ENCODE results near the gene ASIC5.

ASIC5 gene

GRCh38 chr4:155866177-155866576 is at the start of gene ASIC5:
TSS of gene ASIC5 (minus strand) at chr4:155866277. CDS start at chr4:155866226, 51 bp downstream.
- TF ChIP-seq CTCF (IDR thresholded peaks at IDR 0.05; ENCODE audit: insufficient read depth, low read length, missing control alignments) = no peak
- DNase-seq (ENCODE audit: low read depth, low spot score) = no peak
- CTCF ChIA-PET = interaction anchor here (1.2 kb wide), 1 partner anchor 87 kb away, joined by 4 read pairs; the partner anchor contains the start of gene CTSO
- no peak within 1 kb of the TSS for H3K4me3 ChIP-seq (ENCODE audit: low read depth, low read length)
- POLR2A ChIA-PET = no interaction called here

- DNase-seq (ENCODE audit: low read depth, low spot score) = no peak
- ChIA-PET CTCF (no interaction called here), POLR2A (no interaction called here)
- no peak overlapping the region for H3K4me3 ChIP-seq (ENCODE audit: low read depth, low read length)
- TF ChIP-seq CTCF (IDR thresholded peaks at IDR 0.05; ENCODE audit: insufficient read depth, low read length, missing control alignments) = no peak
These were observed 48.7 kb upstream of the ASIC5 start for GRCh38 chr4:155914782-155915181.

GRCh38 chr4:155911905-155912304 is 45.8 kb upstream of the ASIC5 start:
- POLR2A ChIA-PET = no interaction called here
- TF ChIP-seq CTCF (IDR thresholded peaks at IDR 0.05; ENCODE audit: insufficient read depth, low read length, missing control alignments) = no peak
- DNase-seq (ENCODE audit: low read depth, low spot score) = no peak
- H3K4me3 ChIP-seq (ENCODE audit: low read depth, low read length) = no peak overlapping the region
- CTCF ChIA-PET = no interaction called here

GRCh38 chr4:155909615-155910226 is 43.6 kb upstream of the ASIC5 start:
- POLR2A ChIA-PET = no interaction called here
- CTCF ChIA-PET = interaction anchor here (0.6 to 1.4 kb wide), 2 partner anchors 9 to 43 kb away, joined by 3 to 5 read pairs; partner anchors contain the start of gene CTSO

GRCh38 chr4:155908187-155909139 is 42.4 kb upstream of the ASIC5 start:
- DNase-seq (ENCODE audit: low read depth, low spot score) = no peak
- TF ChIP-seq CTCF (IDR thresholded peaks at IDR 0.05; ENCODE audit: insufficient read depth, low read length, missing control alignments) = no peak
- ChIA-PET POLR2A (interaction anchor here (1.2 kb wide), 1 partner anchor 45 kb away, joined by 4 read pairs; the partner anchor contains the start of gene CTSO), CTCF (interaction anchor here (1.4 kb wide), 1 partner anchor 45 kb away, joined by 5 read pairs; the partner anchor contains the start of gene CTSO)
- no peak overlapping the region for H3K4me3 ChIP-seq (ENCODE audit: low read depth, low read length)

More at GRCh38 chr4:155909615-155910226, 43.6 kb upstream of the ASIC5 start:
- no peak for DNase-seq (ENCODE audit: low read depth, low spot score)
- TF ChIP-seq CTCF (IDR thresholded peaks at IDR 0.05; ENCODE audit: insufficient read depth, low read length, missing control alignments) = no peak
- H3K4me3 ChIP-seq (ENCODE audit: low read depth, low read length) = no peak overlapping the region

- TF ChIP-seq CTCF (IDR thresholded peaks at IDR 0.05; ENCODE audit: insufficient read depth, low read length, missing control alignments) = no peak
- no peak for DNase-seq (ENCODE audit: low read depth, low spot score)
- ChIA-PET CTCF (interaction anchor here (1.1 kb wide), 1 partner anchor 46 kb away, joined by 6 read pairs; the partner anchor contains the start of gene CTSO), POLR2A (interaction anchor here (1.2 kb wide), 1 partner anchor 46 kb away, joined by 4 read pairs; the partner anchor contains the start of gene CTSO)
- H3K4me3 ChIP-seq (ENCODE audit: low read depth, low read length) = no peak overlapping the region
These were observed 41.5 kb upstream of the ASIC5 start for GRCh38 chr4:155907556-155907955.
